Upper lobe of left lung (tissue), 4 donors: ENCODE data around the gene BCKDK.

Experiments
- POLR2A ChIP-seq, 4 donors: fragments of 450-650 bp; IDR thresholded peaks; one replicate each; pipeline ENCODE4 v1.5.1; 2016 to 2017; ENCODE audit warnings: antibody characterized with exemption in 4 of 4, mild to moderate bottlenecking in 2 of 4
- POLR2AphosphoS5 ChIP-seq, 2 donors: sonication (generic); formaldehyde crosslinking; IDR thresholded peaks; one replicate each; pipeline ENCODE4 v1.5.1; 2017; ENCODE audit warnings: antibody characterized with exemption in 2 of 2
- TF ChIP-seq, protein P1 (sequence below), 6 experiments: fragments of 450-650 bp in 4 of 6; fragments of 200-600 bp in 2 of 6; sonication (generic) in 2 of 6; IDR thresholded peaks; one replicate each; pipeline ENCODE4 v1.5.1; 2016 to 2019; ENCODE audit warnings: antibody characterized with exemption in 6 of 6

DNA sequence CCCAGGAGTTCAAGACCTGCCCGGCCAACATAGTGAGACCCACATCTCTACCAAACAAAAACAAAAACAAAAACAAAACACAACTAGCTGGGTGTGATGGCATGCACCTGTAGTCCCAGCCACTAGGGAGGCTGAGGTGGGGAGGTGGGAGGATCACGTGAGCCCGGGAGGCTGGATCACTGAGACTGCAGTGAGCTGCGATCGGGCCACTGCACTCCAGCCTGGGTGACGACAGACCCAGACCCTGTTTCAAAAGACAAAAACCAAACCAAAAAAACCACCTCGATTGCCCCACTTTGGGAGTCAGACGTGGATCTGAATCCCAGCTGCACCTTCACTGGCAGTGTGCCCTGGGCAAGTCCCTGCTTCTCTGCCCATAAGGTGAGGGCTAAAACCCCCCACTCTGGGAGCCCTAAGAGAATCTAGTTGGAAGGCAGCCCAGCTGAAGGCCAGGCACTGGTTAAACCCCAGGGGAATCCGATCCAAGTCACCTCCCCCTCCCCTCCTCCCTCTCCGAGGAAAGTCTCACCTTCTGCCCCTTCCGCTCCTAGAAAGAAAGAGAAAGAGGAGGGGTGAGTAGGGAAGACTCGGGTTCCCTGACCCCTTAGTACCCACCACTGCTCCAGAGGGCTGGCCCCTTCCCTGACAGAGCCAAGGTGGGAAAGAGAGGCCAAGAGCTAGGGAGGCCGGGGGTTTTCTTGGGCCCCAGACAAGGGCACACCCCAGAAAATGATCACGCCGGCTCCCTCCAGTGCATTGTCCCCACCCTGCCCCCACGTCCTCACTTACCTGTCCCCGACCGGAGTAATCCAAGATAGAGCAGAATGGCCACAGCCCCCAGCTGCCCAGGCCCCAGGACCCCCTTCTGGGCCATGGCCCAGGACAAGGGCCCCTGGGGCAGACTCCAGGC is 26.7 kb downstream of the BCKDK start:
- TF ChIP-seq, protein P1, sequence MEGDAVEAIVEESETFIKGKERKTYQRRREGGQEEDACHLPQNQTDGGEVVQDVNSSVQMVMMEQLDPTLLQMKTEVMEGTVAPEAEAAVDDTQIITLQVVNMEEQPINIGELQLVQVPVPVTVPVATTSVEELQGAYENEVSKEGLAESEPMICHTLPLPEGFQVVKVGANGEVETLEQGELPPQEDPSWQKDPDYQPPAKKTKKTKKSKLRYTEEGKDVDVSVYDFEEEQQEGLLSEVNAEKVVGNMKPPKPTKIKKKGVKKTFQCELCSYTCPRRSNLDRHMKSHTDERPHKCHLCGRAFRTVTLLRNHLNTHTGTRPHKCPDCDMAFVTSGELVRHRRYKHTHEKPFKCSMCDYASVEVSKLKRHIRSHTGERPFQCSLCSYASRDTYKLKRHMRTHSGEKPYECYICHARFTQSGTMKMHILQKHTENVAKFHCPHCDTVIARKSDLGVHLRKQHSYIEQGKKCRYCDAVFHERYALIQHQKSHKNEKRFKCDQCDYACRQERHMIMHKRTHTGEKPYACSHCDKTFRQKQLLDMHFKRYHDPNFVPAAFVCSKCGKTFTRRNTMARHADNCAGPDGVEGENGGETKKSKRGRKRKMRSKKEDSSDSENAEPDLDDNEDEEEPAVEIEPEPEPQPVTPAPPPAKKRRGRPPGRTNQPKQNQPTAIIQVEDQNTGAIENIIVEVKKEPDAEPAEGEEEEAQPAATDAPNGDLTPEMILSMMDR (IDR thresholded peaks at IDR 0.05) = peak in 3 of 6 experiments; percentile 17 to 55 (median 20)
- TF ChIP-seq POLR2AphosphoS5 (IDR thresholded peaks at IDR 0.05) = peak; percentile 13 to 63
- TF ChIP-seq POLR2A (IDR thresholded peaks at IDR 0.05) = peak in 2 of 4 donors; percentile 54 to 67
